Activated CD8-positive, alpha-beta memory T cell treated with anti-CD3 and anti-CD28 coated beads, Interleukin-2, amount 10 ng/mL, durations not matched to agents 7 days and 5 days (primary cell): ENCODE results near the gene PGAP2. TPM values are rescaled to one million over a fixed set of nuclear protein-coding genes. Genes with fewer than 3 reads are reported as not detected.

Experiments
- ATAC-seq: fragments of 150-1000 bp; cut with Tn5 transposase; one replicate; pipeline ENCODE4 v1.10.0; 2021; ENCODE audit warnings: moderate library complexity
- CTCF ChIA-PET: fragments of 350-600 bp; sonication (Branson Sonifier 250); formaldehyde crosslinking; loops from one replicate; lab custom pipeline; 2021; ENCODE audit warnings: antibody characterized with exemption; lab: Charles Lee
- DNase-seq: peaks from one replicate; pipeline ENCODE4 v3.0.0-alpha.2; 2020
- H3K27ac Mint-ChIP-seq: one replicate; pipeline ENCODE4 v1.8.0; 2021; ENCODE audit warnings: mild to moderate bottlenecking, mixed read lengths
- H3K27me3 Mint-ChIP-seq: one replicate; pipeline ENCODE4 v1.8.0; 2021; ENCODE audit warnings: mixed read lengths
- H3K36me3 Mint-ChIP-seq: one replicate; pipeline ENCODE4 v1.8.0; 2021; ENCODE audit warnings: mild to moderate bottlenecking, mixed read lengths
- H3K4me1 Mint-ChIP-seq: one replicate; pipeline ENCODE4 v1.8.0; 2021; ENCODE audit warnings: mixed read lengths
- H3K4me3 Mint-ChIP-seq: one replicate; pipeline ENCODE4 v1.8.0; 2021; ENCODE audit warnings: mild to moderate bottlenecking, moderate library complexity, mixed read lengths
- H3K9me3 Mint-ChIP-seq: one replicate; pipeline ENCODE4 v1.8.0; 2022; ENCODE audit warnings: low read depth, mixed read lengths
- total RNA-seq, 2 experiments: library from RNA; stranded (reverse); gene quantifications; one replicate each; pipeline ENCODE4 v1.2.3, GENCODE V29; 2021

PGAP2 gene
- total RNA-seq, 2 experiments from 2014 or later = 22.7 to 23.5 TPM

GRCh38 chr11:3838504-3838903 lies 30.1 kb downstream of the PGAP2 start:
- H3K4me1 Mint-ChIP-seq = peaks cover 66% of the 10 kb centered on the region
- peak overlapping the region; percentile 92 for H3K4me3 Mint-ChIP-seq
- no peak for ATAC-seq
- no peaks in the 10 kb centered on the region for H3K27me3 Mint-ChIP-seq
- DNase-seq = no peak
- peaks cover 46% of the 10 kb centered on the region for H3K36me3 Mint-ChIP-seq
- H3K9me3 Mint-ChIP-seq = no peaks in the 10 kb centered on the region
- peak overlapping the region; percentile 89 for H3K27ac Mint-ChIP-seq
- CTCF ChIA-PET = interaction anchor here (0.7 to 17.3 kb wide), 7 partner anchors 13 to 234 kb away, joined by 3 to 311 read pairs (median 26); partner anchors contain the start of genes PGAP2 and STIM1

DNA sequence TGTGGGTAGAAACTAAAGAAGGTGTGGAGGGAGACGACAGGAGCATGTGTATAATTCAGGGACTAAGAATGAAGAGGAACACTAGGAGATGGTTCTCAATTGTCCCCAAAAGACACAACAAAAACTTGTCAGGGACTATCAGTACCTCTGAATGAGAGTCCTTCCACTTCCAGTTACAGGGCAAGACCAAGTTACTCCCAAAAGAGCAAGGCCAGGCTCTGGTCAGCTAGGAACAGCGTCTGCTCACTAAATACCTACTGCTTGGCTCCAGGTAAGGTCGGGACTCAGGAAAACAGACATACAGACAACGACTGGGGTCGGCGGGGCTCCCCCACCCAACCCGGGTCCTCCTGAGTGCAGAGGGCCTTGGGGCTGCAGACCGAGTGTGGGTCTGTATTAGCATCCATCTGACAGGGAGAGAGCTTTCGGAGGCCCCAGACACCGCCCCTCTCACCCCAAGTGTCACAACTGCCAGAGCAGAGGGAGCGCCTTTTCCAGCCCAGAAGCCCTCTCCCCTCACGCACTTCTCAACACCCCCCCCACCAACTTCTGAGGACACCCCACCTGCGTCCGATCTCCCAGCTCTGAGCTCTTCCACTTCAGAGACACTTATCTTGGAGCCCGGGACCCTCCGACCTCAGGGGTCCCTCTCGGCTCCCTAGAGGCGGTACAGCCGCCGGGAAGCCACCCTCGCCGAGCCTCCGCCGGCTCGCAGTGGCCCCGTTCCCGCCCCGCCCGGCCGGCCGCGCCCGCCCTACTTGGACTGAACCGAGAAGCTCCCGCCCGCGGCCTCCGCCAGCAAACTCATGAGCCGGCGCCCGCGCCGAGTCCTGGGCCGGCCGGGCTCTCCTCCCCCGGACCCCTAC lies 31.9 kb downstream of the PGAP2 start:
- peak overlapping the region; percentile 92 for H3K4me3 Mint-ChIP-seq
- peak overlapping the region; percentile 89 for H3K27ac Mint-ChIP-seq
- no peaks in the 10 kb centered on the region for H3K9me3 Mint-ChIP-seq
- H3K4me1 Mint-ChIP-seq = peaks cover 53% of the 10 kb centered on the region
- no peaks in the 10 kb centered on the region for H3K27me3 Mint-ChIP-seq
- CTCF ChIA-PET = interaction anchor here (0.8 to 17.3 kb wide), 13 partner anchors 12 to 461 kb away, joined by 3 to 311 read pairs (median 8); partner anchors contain the start of genes PGAP2, STIM1 and ZNF195
- H3K36me3 Mint-ChIP-seq = peaks cover 30% of the 10 kb centered on the region
- DNase-seq = peak; percentile 63
- peak; percentile 1 for ATAC-seq

- Mint-ChIP-seq H3K27ac (peak within 1 kb of the TSS; percentile 96), H3K27me3 (no peaks in the 10 kb centered on the region), H3K4me3 (peak within 1 kb of the TSS; percentile 92), H3K9me3 (no peaks in the 10 kb centered on the region), H3K4me1 (peaks cover 46% of the 10 kb centered on the region), H3K36me3 (peaks cover 25% of the 10 kb centered on the region)
- ATAC-seq (peak; percentile 58), DNase-seq (no peak)
- CTCF ChIA-PET = interaction anchor here (0.6 to 17.3 kb wide), 33 partner anchors 8 to 462 kb away, joined by 3 to 311 read pairs (median 4); partner anchors contain the start of genes NUP98, PGAP2, STIM1 and ZNF195
These were observed 32.6 kb downstream of the PGAP2 start, which contains the start of gene RHOG for GRCh38 chr11:3840870-3841425. Gene RHOG, minus strand, starts transcription at chr11:3840959. Its CDS starts 12,821 bp downstream, at chr11:3828138.

DNA sequence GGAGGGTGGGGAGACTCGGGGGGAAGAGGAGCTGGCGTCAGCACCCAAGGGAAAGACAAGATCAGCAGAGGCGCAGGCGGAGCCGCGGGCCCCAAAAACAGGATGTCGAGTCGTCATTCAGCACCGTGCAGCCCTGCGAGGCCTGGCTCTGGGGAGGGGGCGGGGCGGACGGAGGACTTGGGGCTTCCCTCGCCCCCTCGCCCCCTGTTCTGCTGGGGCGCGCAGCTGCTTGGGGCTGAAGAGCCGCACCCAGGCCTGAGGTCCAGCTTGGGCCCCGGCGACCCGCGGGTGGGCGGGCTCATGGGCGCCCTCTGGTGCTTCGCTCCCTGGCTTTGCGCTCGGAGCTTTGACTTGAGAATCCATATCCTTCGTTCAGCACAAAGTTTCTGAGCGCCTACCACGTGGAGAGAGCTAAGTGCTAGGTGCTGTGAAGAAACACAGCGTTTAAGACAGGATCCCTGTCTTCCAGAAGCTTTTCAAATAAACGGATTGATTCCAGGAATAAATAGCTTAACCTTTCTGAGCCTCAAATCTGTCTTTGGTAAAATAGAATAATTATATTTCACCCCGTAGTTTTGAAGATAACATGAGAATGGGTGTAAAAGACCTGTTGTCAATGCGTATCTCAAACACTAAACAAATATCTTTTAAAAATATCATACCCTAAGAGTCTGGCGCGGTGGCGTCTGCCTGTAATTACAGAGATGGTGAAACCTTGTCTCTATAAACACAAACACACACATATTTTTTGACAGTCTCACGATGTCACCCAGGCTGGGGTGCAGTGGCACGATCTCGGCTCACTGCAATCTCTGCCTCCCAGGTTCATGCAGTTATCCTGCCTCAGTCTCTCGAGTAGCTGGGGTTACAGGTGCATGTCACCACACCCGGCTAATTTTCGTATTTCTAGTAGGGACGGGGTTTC lies 33.3 kb downstream of the PGAP2 start:
- CTCF ChIA-PET = interaction anchor here (0.6 to 17.3 kb wide), 36 partner anchors 9 to 463 kb away, joined by 3 to 311 read pairs (median 4); partner anchors contain the start of genes NUP98, PGAP2, STIM1 and ZNF195
- H3K27me3 Mint-ChIP-seq = no peaks in the 10 kb centered on the region
- ATAC-seq (peak; percentile 76), DNase-seq (peak; percentile 95)
- H3K4me1 Mint-ChIP-seq = peaks cover 42% of the 10 kb centered on the region
- H3K4me3 Mint-ChIP-seq = peak overlapping the region; percentile 92
- H3K27ac Mint-ChIP-seq = peak overlapping the region; percentile 96
- peaks cover 23% of the 10 kb centered on the region for H3K36me3 Mint-ChIP-seq
- no peaks in the 10 kb centered on the region for H3K9me3 Mint-ChIP-seq

DNA sequence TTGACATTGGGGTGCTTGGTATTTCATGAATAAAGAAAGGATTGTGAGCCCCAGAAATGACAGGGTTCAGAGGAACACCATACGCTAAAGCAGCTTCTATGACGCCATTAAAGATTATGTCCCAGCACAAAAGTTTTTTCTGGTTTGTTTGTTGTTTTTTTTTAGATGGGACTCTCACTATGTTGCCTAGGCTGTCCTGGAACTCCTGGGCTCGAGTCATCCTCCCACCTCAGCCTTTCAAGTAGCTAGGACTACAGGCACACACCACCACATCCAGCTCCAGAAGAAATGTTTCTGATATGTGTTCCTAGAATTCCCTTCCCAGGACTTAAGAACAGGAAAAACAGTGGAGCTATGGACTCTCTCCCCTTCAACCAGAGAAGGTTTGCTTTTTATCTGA lies 35.0 kb downstream of the PGAP2 start:
- CTCF ChIA-PET = interaction anchor here (1.0 to 17.3 kb wide), 5 partner anchors 9 to 230 kb away, joined by 3 to 311 read pairs (median 3); partner anchors contain the start of gene STIM1
- Mint-ChIP-seq H3K36me3 (peaks cover 16% of the 10 kb centered on the region), H3K27ac (peak overlapping the region; percentile 24), H3K9me3 (no peaks in the 10 kb centered on the region), H3K4me3 (no peak overlapping the region), H3K4me1 (peaks cover 27% of the 10 kb centered on the region), H3K27me3 (no peaks in the 10 kb centered on the region)
- no peak for ATAC-seq
- no peak for DNase-seq

DNA sequence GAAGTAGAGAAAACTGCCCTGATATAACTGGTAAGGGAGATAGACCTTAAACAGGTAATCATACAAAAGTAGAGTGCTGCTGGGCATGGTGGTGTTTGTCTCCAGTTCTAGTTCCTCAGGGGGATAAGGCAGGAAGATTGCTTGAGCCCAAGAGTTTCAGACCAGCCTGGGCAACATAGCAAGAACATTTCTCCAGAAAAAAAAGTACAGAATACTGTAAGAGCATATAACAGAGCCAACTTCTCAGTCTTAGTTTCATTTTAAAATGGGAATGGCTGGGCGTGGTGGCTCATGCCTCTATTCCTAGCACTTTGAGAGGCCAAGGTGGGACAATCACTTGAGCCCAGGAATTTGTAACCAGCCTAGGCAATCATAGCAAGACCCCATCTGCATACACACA lies 36.9 kb downstream of the PGAP2 start:
- CTCF ChIA-PET = interaction anchor here (16.8 to 17.3 kb wide), 2 partner anchors 7 to 225 kb away, joined by 311 to 474 read pairs; partner anchors contain the start of gene STIM1
- H3K27me3 Mint-ChIP-seq = no peaks in the 10 kb centered on the region
- ATAC-seq = no peak
- no peaks in the 10 kb centered on the region for H3K9me3 Mint-ChIP-seq
- no peak overlapping the region for H3K4me3 Mint-ChIP-seq
- no peaks in the 10 kb centered on the region for H3K36me3 Mint-ChIP-seq
- H3K27ac Mint-ChIP-seq = no peak overlapping the region
- DNase-seq = no peak
- peaks cover 22% of the 10 kb centered on the region for H3K4me1 Mint-ChIP-seq

DNA sequence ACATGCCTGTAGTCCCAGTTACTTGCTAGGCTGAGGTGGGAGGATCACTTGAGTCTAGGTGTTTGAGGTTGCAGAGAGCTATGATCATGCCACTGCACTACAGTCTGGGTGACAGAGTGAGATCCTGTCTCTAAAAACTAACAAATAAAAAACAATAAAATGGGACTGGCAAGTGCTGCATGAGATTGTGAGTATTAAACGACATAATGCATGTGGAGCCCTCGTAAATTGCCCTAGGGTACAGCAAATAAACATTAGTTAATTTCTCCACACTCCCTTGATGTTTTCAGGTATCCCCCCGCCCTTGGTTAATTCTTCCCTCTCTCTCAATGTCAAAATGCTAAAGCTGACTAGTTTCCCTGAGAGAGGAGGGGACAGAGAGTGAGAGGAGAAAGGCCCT lies 37.3 kb downstream of the PGAP2 start:
- no peak overlapping the region for H3K27ac Mint-ChIP-seq

GRCh38 chr11:3849297-3849874 lies 41.0 kb downstream of the PGAP2 start:
- no peak overlapping the region for H3K27ac Mint-ChIP-seq
- CTCF ChIA-PET = interaction anchor here (0.6 to 16.8 kb wide), 44 partner anchors 9 to 248 kb away, joined by 3 to 474 read pairs (median 5); partner anchors contain the start of gene RHOG
- H3K9me3 Mint-ChIP-seq = no peaks in the 10 kb centered on the region
- no peaks in the 10 kb centered on the region for H3K27me3 Mint-ChIP-seq
- DNase-seq (peak; percentile 60), ATAC-seq (peak; percentile 71)
- no peak overlapping the region for H3K4me3 Mint-ChIP-seq
- no peaks in the 10 kb centered on the region for H3K36me3 Mint-ChIP-seq
- H3K4me1 Mint-ChIP-seq = peaks cover 31% of the 10 kb centered on the region

More for the DNA sequence above, 37.3 kb downstream of the PGAP2 start:
- ATAC-seq (no peak), DNase-seq (no peak)
- CTCF ChIA-PET = interaction anchor here (16.8 to 17.3 kb wide), 2 partner anchors 6 to 225 kb away, joined by 311 to 474 read pairs; partner anchors contain the start of gene STIM1
- Mint-ChIP-seq H3K36me3 (no peaks in the 10 kb centered on the region), H3K27me3 (no peaks in the 10 kb centered on the region), H3K4me1 (peaks cover 22% of the 10 kb centered on the region), H3K4me3 (no peak overlapping the region), H3K9me3 (no peaks in the 10 kb centered on the region)

DNA sequence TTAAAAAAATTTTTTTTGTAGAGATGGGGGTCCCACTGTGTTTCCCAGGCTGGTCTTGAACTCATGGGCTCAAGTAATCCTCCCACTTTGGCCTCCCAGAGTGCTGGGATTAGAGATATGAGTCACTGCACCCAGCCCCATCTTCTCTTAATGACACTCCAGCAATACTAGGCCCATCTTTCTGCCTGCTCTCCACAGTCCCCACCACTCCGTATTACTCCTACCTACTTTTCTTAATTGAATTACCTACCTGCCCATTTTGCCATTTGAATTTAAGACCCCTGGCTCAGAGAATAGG lies 45.1 kb downstream of the PGAP2 start:
- Mint-ChIP-seq H3K27ac (peak overlapping the region; percentile 97), H3K27me3 (no peaks in the 10 kb centered on the region), H3K4me3 (no peak overlapping the region), H3K36me3 (peaks cover 10% of the 10 kb centered on the region), H3K4me1 (peaks cover 47% of the 10 kb centered on the region), H3K9me3 (no peaks in the 10 kb centered on the region)
- CTCF ChIA-PET = interaction anchor here (1.0 to 16.8 kb wide), 14 partner anchors 14 to 236 kb away, joined by 3 to 474 read pairs (median 22); partner anchors contain the start of genes PGAP2 and RHOG
- ATAC-seq (no peak), DNase-seq (no peak)

DNA sequence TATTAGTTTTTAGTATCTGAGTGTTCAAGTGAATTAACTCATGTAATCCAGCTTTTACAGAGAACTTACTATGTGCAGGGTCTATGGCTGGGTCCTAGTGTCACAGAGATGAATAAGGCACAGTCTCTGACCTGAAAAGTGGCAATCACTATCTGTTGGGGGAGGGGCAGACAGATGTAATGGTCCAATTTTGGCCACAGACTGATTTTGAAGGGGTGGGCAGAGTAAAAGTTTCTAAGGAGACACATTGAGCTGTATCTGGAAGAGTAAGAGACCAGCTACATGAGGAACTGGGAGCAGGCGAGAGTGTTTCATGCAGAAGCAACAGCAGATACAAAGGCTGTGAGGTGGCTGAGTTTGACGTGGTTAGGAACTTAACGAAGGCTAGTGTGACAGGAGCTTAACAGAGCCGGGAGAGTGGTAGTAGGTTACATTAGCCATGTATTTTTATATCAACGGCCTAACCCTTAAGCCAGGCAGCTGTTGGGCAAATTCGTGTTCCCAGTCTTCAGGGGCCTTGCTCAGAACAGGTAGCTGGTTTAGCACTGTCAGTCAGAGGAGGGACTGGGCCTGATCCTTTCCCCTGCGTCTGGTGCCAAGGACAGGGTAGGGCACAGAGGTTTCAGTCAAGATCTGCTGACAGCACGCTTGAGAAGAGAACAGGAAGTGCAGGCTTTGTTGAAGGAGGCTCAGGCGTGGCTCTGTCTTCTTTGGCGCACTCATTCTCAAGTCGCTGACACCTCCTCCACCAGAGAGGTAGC lies 45.7 kb downstream of the PGAP2 start:
- peak; percentile 52 for ATAC-seq
- H3K4me1 Mint-ChIP-seq = peaks cover 50% of the 10 kb centered on the region

DNA sequence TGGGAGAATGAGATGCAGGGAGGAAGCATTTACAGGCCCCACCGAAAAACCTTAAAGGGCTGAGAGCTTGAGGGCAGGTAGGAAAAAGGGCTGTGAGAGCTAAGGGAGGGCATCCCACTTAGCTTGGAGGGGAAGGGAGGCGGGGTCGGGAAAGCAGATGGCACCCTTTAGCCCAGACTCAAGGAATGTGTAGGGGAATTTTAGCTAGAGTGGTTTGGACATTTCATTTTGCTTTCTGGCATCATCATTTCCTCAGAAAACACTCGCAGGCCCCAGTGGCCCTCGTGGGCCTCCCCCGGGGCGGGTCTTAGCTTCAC lies 46.3 kb downstream of the PGAP2 start:
- no peaks in the 10 kb centered on the region for H3K9me3 Mint-ChIP-seq
- H3K27ac Mint-ChIP-seq = peak overlapping the region; percentile 97
- DNase-seq = no peak
- CTCF ChIA-PET = interaction anchor here (0.6 to 16.8 kb wide), 56 partner anchors 13 to 253 kb away, joined by 3 to 474 read pairs (median 7); partner anchors contain the start of genes NUP98, PGAP2 and RHOG
- peaks cover 10% of the 10 kb centered on the region for H3K36me3 Mint-ChIP-seq
- no peaks in the 10 kb centered on the region for H3K27me3 Mint-ChIP-seq
- peak overlapping the region; percentile 86 for H3K4me3 Mint-ChIP-seq
- peaks cover 51% of the 10 kb centered on the region for H3K4me1 Mint-ChIP-seq
- ATAC-seq = no peak

More for the DNA sequence above, 45.7 kb downstream of the PGAP2 start:
- H3K9me3 Mint-ChIP-seq = no peaks in the 10 kb centered on the region
- peaks cover 10% of the 10 kb centered on the region for H3K36me3 Mint-ChIP-seq
- H3K27me3 Mint-ChIP-seq = no peaks in the 10 kb centered on the region
- peak overlapping the region; percentile 86 for H3K4me3 Mint-ChIP-seq
- peak; percentile 83 for DNase-seq
- peak overlapping the region; percentile 97 for H3K27ac Mint-ChIP-seq
- CTCF ChIA-PET = interaction anchor here (0.8 to 16.8 kb wide), 53 partner anchors 14 to 254 kb away, joined by 3 to 474 read pairs (median 7); partner anchors contain the start of genes NUP98, PGAP2 and RHOG
